H1 (cell line): Measurements from ENCODE around the gene LRP2BP. TPM values are rescaled to one million over a fixed set of nuclear protein-coding genes. Genes with fewer than 3 reads are reported as not detected.

Experiments used
- CTCF ChIA-PET: fragments of 300-600 bp; sonication (Branson Sonifier 250); formaldehyde crosslinking; loops from one replicate; lab custom pipeline; 2021; ENCODE audit not compliant: partially characterized antibody; lab: Charles Lee
- POLR2A ChIA-PET: fragments of 300-600 bp; sonication (Branson Sonifier 250); formaldehyde crosslinking; loops from one replicate; lab custom pipeline; 2021; ENCODE audit warnings: inconsistent platforms; ENCODE audit not compliant: partially characterized antibody; lab: Charles Lee
- DNase-seq, 2 experiments: peaks; one replicate each; pipeline versions ENCODE4 v3.0.0 to v3.0.0-alpha.2; 2010 to 2022; ENCODE audit warnings: low spot score in 2 of 2, low read depth in 1 of 2, mixed read lengths in 1 of 2
- FAIRE-seq: peaks from 2 replicates; lab custom pipeline; 2011; peaks lifted over from hg19 to GRCh38; lab: Jason Lieb, UNC
- H2AFZ ChIP-seq: 2 replicates; pipeline ENCODE4 v1.8.1; 2012; ENCODE audit warnings: low read length, inconsistent platforms
- H2AK5ac ChIP-seq: 2 replicates; pipeline ENCODE4 v1.6.1; 2013; ENCODE audit warnings: low read depth, low read length
- H2BK120ac ChIP-seq: replicated peaks from 2 replicates; pipeline ENCODE3; 2013; ENCODE audit warnings: low read depth, low read length, inconsistent platforms
- H2BK12ac ChIP-seq: 2 replicates; pipeline ENCODE4 v1.6.1; 2013; ENCODE audit warnings: low read depth, low read length
- H2BK15ac ChIP-seq: 2 replicates; pipeline ENCODE4 v1.6.1; 2013; ENCODE audit warnings: low read length
- H2BK20ac ChIP-seq: 2 replicates; pipeline ENCODE4 v1.6.1; 2013; ENCODE audit warnings: low read length
- H2BK5ac ChIP-seq: 2 replicates; pipeline ENCODE4 v1.6.1; 2013; ENCODE audit warnings: low read depth, low read length
- H3K14ac ChIP-seq: 2 replicates; pipeline ENCODE4 v1.6.1; 2013; ENCODE audit warnings: inconsistent platforms; ENCODE audit not compliant: insufficient read length
- H3K18ac ChIP-seq: 2 replicates; pipeline ENCODE4 v1.6.1; 2013; ENCODE audit warnings: low read length; ENCODE audit errors: extremely low read depth
- H3K23ac ChIP-seq: 2 replicates; pipeline ENCODE4 v1.6.1; 2013; ENCODE audit warnings: inconsistent platforms; ENCODE audit not compliant: insufficient read length
- H3K23me2 ChIP-seq: 2 replicates; pipeline ENCODE4 v1.6.1; 2013; ENCODE audit warnings: low read depth, low read length
- H3K27ac ChIP-seq: 2 replicates; pipeline ENCODE4 v1.6.1; 2011; ENCODE audit warnings: low read depth, low read length, inconsistent platforms
- H3K27me3 ChIP-seq, 4 experiments: replicated peaks in 1 of 4; 1 replicate in 1 of 4; 2 replicates in 3 of 4; pipeline versions ENCODE4 v1.6.1 to v1.8.1; 2011 to 2013; ENCODE audit warnings: low read length in 3 of 4, mild to moderate bottlenecking in 3 of 4, inconsistent platforms in 2 of 4, mixed read lengths in 2 of 4, moderate library complexity in 1 of 4; ENCODE audit not compliant: control insufficient read depth in 3 of 4, insufficient read depth in 3 of 4; ENCODE audit errors: extremely low read depth in 1 of 4
- H3K36me3 ChIP-seq, 4 experiments: 2 replicates each; pipeline versions ENCODE4 v1.6.1 to v1.8.1; 2011 to 2013; ENCODE audit warnings: mild to moderate bottlenecking in 4 of 4, low read length in 3 of 4, moderate library complexity in 2 of 4, control low read depth in 1 of 4, inconsistent platforms in 1 of 4; ENCODE audit not compliant: insufficient read depth in 4 of 4, control insufficient read depth in 2 of 4
- H3K4ac ChIP-seq: replicated peaks from 2 replicates; pipeline ENCODE3; 2013; ENCODE audit warnings: low read length, low read depth, mixed read lengths, inconsistent platforms; ENCODE audit not compliant: insufficient read length
- H3K4me1 ChIP-seq, 4 experiments: replicated peaks in 1 of 4; 1 replicate in 1 of 4; 2 replicates in 3 of 4; pipeline versions ENCODE4 v1.6.1 to v1.8.1; 2011 to 2013; ENCODE audit warnings: low read length in 3 of 4, inconsistent platforms in 2 of 4, mixed read lengths in 1 of 4; ENCODE audit not compliant: insufficient read depth in 4 of 4, control insufficient read depth in 3 of 4
- H3K4me2 ChIP-seq, 2 experiments: 2 replicates each; pipeline versions ENCODE4 v1.6.1 to v1.8.1; 2011 to 2013; ENCODE audit warnings: low read depth in 2 of 2, low read length in 2 of 2, control low read depth in 1 of 2, inconsistent platforms in 1 of 2, mild to moderate bottlenecking in 1 of 2; ENCODE audit not compliant: insufficient read depth in 1 of 2
- H3K4me3 ChIP-seq, 4 experiments: fragments of 200-600, 300-600 bp in 1 of 4; sonication (generic), shearing (Covaris generic), sonication (Bioruptor Twin) in 1 of 4; 2 replicates each; pipeline versions ENCODE4 v1.5.1 to v1.8.1; 2011 to 2016; ENCODE audit warnings: low read length in 4 of 4, low read depth in 3 of 4, control low read depth in 2 of 4, inconsistent platforms in 2 of 4, mild to moderate bottlenecking in 2 of 4, mixed read lengths in 1 of 4, moderate library complexity in 1 of 4; ENCODE audit not compliant: insufficient read depth in 2 of 4; ENCODE audit errors: extremely low read depth in 1 of 4
- H3K56ac ChIP-seq: replicated peaks from 2 replicates; pipeline ENCODE3; 2013; ENCODE audit warnings: low read depth, mild to moderate bottlenecking, mixed read lengths, low read length, inconsistent platforms; ENCODE audit not compliant: insufficient read length
- H3K79me1 ChIP-seq: 2 replicates; pipeline ENCODE4 v1.6.1; 2013; ENCODE audit warnings: low read depth, low read length, control low read depth
- H3K79me2 ChIP-seq, 2 experiments: 2 replicates each; pipeline versions ENCODE4 v1.6.1 to v1.8.1; 2012 to 2013; ENCODE audit warnings: low read length in 2 of 2, mild to moderate bottlenecking in 2 of 2, inconsistent platforms in 1 of 2; ENCODE audit not compliant: insufficient read depth in 2 of 2, control insufficient read depth in 1 of 2
- H3K9ac ChIP-seq, 4 experiments: replicated peaks in 1 of 4; 1 replicate in 1 of 4; 2 replicates in 3 of 4; pipeline versions ENCODE4 v1.6.1 to v1.8.1; 2011 to 2013; ENCODE audit warnings: low read depth in 3 of 4, low read length in 3 of 4, control low read depth in 2 of 4, mild to moderate bottlenecking in 2 of 4, moderate library complexity in 2 of 4, inconsistent platforms in 1 of 4; ENCODE audit errors: extremely low read depth in 1 of 4
- H3K9me3 ChIP-seq, 2 experiments: 2 replicates each; pipeline versions ENCODE4 v1.6.1 to v1.8.1; 2012 to 2013; ENCODE audit warnings: mild to moderate bottlenecking in 2 of 2, moderate library complexity in 2 of 2, control low read depth in 1 of 2, inconsistent platforms in 1 of 2, low read depth in 1 of 2, low read length in 1 of 2, mixed read lengths in 1 of 2; ENCODE audit not compliant: insufficient read depth in 2 of 2
- H4K20me1 ChIP-seq, 2 experiments: replicated peaks in 1 of 2; 2 replicates each; pipeline versions ENCODE3 to v1.8.1; 2011 to 2013; ENCODE audit warnings: inconsistent platforms in 2 of 2, low read length in 2 of 2, mild to moderate bottlenecking in 1 of 2; ENCODE audit not compliant: insufficient read depth in 2 of 2, control insufficient read depth in 1 of 2
- H4K5ac ChIP-seq: 2 replicates; pipeline ENCODE4 v1.6.1; 2013; ENCODE audit warnings: low read length, low read depth, mixed read lengths, inconsistent platforms; ENCODE audit not compliant: insufficient read length
- H4K8ac ChIP-seq: 2 replicates; pipeline ENCODE4 v1.8.0; 2013; ENCODE audit warnings: mild to moderate bottlenecking, moderate library complexity, low read length, inconsistent platforms; ENCODE audit not compliant: insufficient read depth; ENCODE audit errors: extremely low read depth
- H4K91ac ChIP-seq: replicated peaks from 2 replicates; pipeline ENCODE3; 2013; ENCODE audit warnings: low read length, mixed read lengths, inconsistent platforms; ENCODE audit not compliant: insufficient read length
- ASH2L ChIP-seq: fragments of 200-600, 300-600 bp; sonication (generic); IDR thresholded peaks from one replicate; pipeline ENCODE4 v1.7.1; 2017; ENCODE audit warnings: low read length
- BACH1 ChIP-seq: IDR thresholded peaks from 2 replicates; pipeline ENCODE4 v1.6.1; 2012; ENCODE audit warnings: low read length, improper control_type of control experiment
- BCL11A ChIP-seq, 2 experiments: IDR thresholded peaks; one replicate each; pipeline ENCODE4 v1.6.1; 2011; ENCODE audit warnings: low read depth in 2 of 2, low read length in 2 of 2, mild to moderate bottlenecking in 2 of 2
- CEBPB ChIP-seq: IDR thresholded peaks from 2 replicates; pipeline ENCODE4 v1.6.1; 2012; ENCODE audit warnings: low read depth, low read length
- HDAC6 ChIP-seq: IDR thresholded peaks from one replicate; pipeline ENCODE4 v1.7.1; 2012; ENCODE audit warnings: low read depth, mild to moderate bottlenecking, inconsistent platforms, low read length, moderate library complexity
- JUN ChIP-seq: IDR thresholded peaks from 2 replicates; pipeline ENCODE4 v1.6.1; 2011; ENCODE audit warnings: low read depth, mild to moderate bottlenecking, improper control_type of control experiment, low read length
- RXRA ChIP-seq: IDR thresholded peaks from 2 replicates; pipeline ENCODE4 v1.6.1; 2011; ENCODE audit warnings: low read depth, mild to moderate bottlenecking, low read length, moderate library complexity; ENCODE audit not compliant: insufficient read depth
- SIN3A ChIP-seq, 2 experiments: IDR thresholded peaks in 1 of 2; conservative IDR thresholded peaks in 1 of 2; 2 replicates each; pipeline ENCODE4 v1.6.1; 2011 to 2012; ENCODE audit warnings: low read length in 2 of 2, improper control_type of control experiment in 1 of 2, low read depth in 1 of 2, mild to moderate bottlenecking in 1 of 2
- SIRT6 ChIP-seq: IDR thresholded peaks from one replicate; pipeline ENCODE4 v1.7.1; 2012; ENCODE audit warnings: low read length, inconsistent platforms
- SP2 ChIP-seq: IDR thresholded peaks from 2 replicates; pipeline ENCODE4 v1.6.1; 2012; ENCODE audit warnings: mild to moderate bottlenecking, low read length, inconsistent platforms
- SP4 ChIP-seq: IDR thresholded peaks from 2 replicates; pipeline ENCODE4 v1.6.1; 2012; ENCODE audit warnings: low read length, inconsistent platforms
- TAF1 ChIP-seq: IDR thresholded peaks from 2 replicates; pipeline ENCODE4 v1.6.1; 2011; ENCODE audit warnings: mild to moderate bottlenecking, low read depth, low read length
- YY1 ChIP-seq: IDR thresholded peaks from 2 replicates; pipeline ENCODE4 v1.6.1; 2011; ENCODE audit warnings: low read depth, mild to moderate bottlenecking, low read length
- WGBS, 2 experiments: shearing (Covaris generic) in 1 of 2; methylation state at CpG; one replicate each; pipeline versions ENCODE4 v1.1.6 to v1.1.7; 2013 to 2015; ENCODE audit warnings: low lambda C conversion rate in 2 of 2, mixed read lengths in 2 of 2, inconsistent platforms in 1 of 2, low coverage in 1 of 2, missing lambda C conversion rate in 1 of 2; ENCODE audit not compliant: insufficient replicate concordance in 2 of 2, insufficient coverage in 1 of 2, insufficient read length in 1 of 2; ENCODE audit errors: extremely low coverage in 1 of 2, missing lambda C conversion rate in 1 of 2; 5-methylcytosine and 5-hydroxymethylcytosine counted together
- polyA plus RNA-seq, 7 experiments: library from polyadenylated mRNA; depleted of rRNA in 3 of 7; stranded (reverse) in 5 of 7; unstranded in 2 of 7; fragments of >200 nt in 5 of 7; fragments of 200-250 nt in 2 of 7; gene quantifications; 1 replicate in 5 of 7; 2 replicates in 1 of 7; 4 replicates in 1 of 7; pipeline versions ENCODE4 v1.2.1 to v1.2.3, GENCODE V29; 2011 to 2013; ENCODE audit warnings: missing spikeins in 2 of 7, mixed read lengths in 2 of 7
- total RNA-seq: library from RNA; stranded (reverse); fragmentation: NEBNext Ultra II Directional; extraction: Animal tissue kit (Norgen Biotek cat#: 25700); gene quantifications from 2 replicates; pipeline ENCODE4 v1.2.1, GENCODE V29; 2021
- TF ChIP-seq, protein P1 (sequence below), 3 experiments: IDR thresholded peaks; 1 replicate in 2 of 3; 2 replicates in 1 of 3; pipeline versions ENCODE4 v1.5.1 to v1.6.1; 2011; ENCODE audit warnings: low read length in 3 of 3, mild to moderate bottlenecking in 3 of 3, inconsistent platforms in 2 of 3, low read depth in 1 of 3, moderate library complexity in 1 of 3; ENCODE audit not compliant: insufficient read depth in 1 of 3; ENCODE audit errors: control extremely low read depth in 1 of 3

Gene LRP2BP
- total and polyA plus RNA-seq, 2 of the 8 experiments (the other 6 are each of a cell fraction or from before 2014, with no cell fraction given), result 0.12 to 0.30 TPM

DNA sequence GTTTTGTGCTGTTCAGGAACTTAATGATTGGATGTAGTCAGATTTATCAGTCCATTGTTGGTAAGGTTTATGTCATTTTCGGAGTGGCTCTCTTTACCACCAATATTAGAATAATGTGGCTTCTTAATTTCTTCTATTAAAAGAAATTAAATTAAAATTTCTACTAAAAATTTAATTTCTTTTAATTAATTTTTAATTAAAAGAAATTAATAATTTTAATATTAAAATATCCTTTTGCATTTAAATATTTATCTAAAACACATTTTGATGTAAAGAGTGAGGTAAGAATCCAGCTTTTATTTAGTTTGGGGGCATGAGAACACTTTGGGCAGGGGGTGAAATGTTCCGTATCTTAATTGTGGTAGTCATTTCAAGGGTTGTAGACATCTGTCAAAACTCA, 45.8 kb upstream of the LRP2BP start:
- Histone ChIP-seq H3K56ac (no peak overlapping the region), H2BK12ac (no peak overlapping the region), H4K91ac (no peak overlapping the region), H2BK120ac (no peak overlapping the region), H3K23me2 (no peaks in the 10 kb centered on the region), H3K79me2 (no peaks in the 10 kb centered on the region), H2BK15ac (no peak overlapping the region), H3K9ac (no peak overlapping the region), H3K36me3 (no peaks in the 10 kb centered on the region), H4K5ac (no peak overlapping the region), H3K4me3 (no peak overlapping the region), H3K9me3 (no peaks in the 10 kb centered on the region), H3K79me1 (no peaks in the 10 kb centered on the region), H4K20me1 (no peaks in the 10 kb centered on the region), H3K27ac (no peak overlapping the region), H2AFZ (no peak overlapping the region), H3K4me1 (no peaks in the 10 kb centered on the region), H3K27me3 (no peaks in the 10 kb centered on the region), H3K14ac (no peak overlapping the region), H3K4ac (no peak overlapping the region), H4K8ac (no peak overlapping the region), H3K23ac (no peak overlapping the region), H2BK5ac (no peak overlapping the region), H2AK5ac (no peak overlapping the region), H2BK20ac (no peak overlapping the region), H3K18ac (no peak overlapping the region), H3K4me2 (no peak overlapping the region)
- FAIRE-seq, result no peak
- WGBS, 2 experiments, result 90% methylated on average over 2 of the region's 2 CpGs; no CpG with 5 or more reads in 1 of the 2 experiments
- CTCF ChIA-PET, result no interaction called here
- DNase-seq, result no peak
- POLR2A ChIA-PET, result no interaction called here
- TF ChIP-seq BACH1, result no peak
- TF ChIP-seq YY1, result no peak
- no peak for TF ChIP-seq TAF1
- TF ChIP-seq JUN, result no peak
- TF ChIP-seq SP2, result no peak
- TF ChIP-seq SIRT6, result no peak
- TF ChIP-seq RXRA, result no peak
- TF ChIP-seq ASH2L, result no peak
- TF ChIP-seq, protein P1, sequence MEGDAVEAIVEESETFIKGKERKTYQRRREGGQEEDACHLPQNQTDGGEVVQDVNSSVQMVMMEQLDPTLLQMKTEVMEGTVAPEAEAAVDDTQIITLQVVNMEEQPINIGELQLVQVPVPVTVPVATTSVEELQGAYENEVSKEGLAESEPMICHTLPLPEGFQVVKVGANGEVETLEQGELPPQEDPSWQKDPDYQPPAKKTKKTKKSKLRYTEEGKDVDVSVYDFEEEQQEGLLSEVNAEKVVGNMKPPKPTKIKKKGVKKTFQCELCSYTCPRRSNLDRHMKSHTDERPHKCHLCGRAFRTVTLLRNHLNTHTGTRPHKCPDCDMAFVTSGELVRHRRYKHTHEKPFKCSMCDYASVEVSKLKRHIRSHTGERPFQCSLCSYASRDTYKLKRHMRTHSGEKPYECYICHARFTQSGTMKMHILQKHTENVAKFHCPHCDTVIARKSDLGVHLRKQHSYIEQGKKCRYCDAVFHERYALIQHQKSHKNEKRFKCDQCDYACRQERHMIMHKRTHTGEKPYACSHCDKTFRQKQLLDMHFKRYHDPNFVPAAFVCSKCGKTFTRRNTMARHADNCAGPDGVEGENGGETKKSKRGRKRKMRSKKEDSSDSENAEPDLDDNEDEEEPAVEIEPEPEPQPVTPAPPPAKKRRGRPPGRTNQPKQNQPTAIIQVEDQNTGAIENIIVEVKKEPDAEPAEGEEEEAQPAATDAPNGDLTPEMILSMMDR (IDR thresholded peaks at IDR 0.05; ENCODE audit: control extremely low read depth in 1 of 3, insufficient read depth in 1 of 3, low read depth in 1 of 3, low read length in 3 of 3), result no peak
- no peak for TF ChIP-seq BCL11A (IDR thresholded peaks at IDR 0.05; ENCODE audit: low read depth in 2 of 2, low read length in 2 of 2)
- no peak for TF ChIP-seq SIN3A (conservative IDR thresholded peaks at IDR 0.05 in 1 of 2, IDR thresholded peaks at IDR 0.05 in 1 of 2; ENCODE audit: low read depth in 1 of 2, low read length in 2 of 2)
- TF ChIP-seq SP4, result no peak
- no peak for TF ChIP-seq CEBPB
- TF ChIP-seq HDAC6, result no peak
